ENCODE results near the gene IFIT2. TPM values are rescaled to one million over a fixed set of nuclear protein-coding genes. Genes with fewer than 3 reads are reported as not detected.
"Not testable (repeated sequence)": the region's sequence is repeated elsewhere in the genome, so short reads cannot be mapped to it uniquely, and the experiment has no call there.

Gene IFIT2
- total RNA-seq, 1 donor from 2014 or later = 3.8 TPM

DNA sequence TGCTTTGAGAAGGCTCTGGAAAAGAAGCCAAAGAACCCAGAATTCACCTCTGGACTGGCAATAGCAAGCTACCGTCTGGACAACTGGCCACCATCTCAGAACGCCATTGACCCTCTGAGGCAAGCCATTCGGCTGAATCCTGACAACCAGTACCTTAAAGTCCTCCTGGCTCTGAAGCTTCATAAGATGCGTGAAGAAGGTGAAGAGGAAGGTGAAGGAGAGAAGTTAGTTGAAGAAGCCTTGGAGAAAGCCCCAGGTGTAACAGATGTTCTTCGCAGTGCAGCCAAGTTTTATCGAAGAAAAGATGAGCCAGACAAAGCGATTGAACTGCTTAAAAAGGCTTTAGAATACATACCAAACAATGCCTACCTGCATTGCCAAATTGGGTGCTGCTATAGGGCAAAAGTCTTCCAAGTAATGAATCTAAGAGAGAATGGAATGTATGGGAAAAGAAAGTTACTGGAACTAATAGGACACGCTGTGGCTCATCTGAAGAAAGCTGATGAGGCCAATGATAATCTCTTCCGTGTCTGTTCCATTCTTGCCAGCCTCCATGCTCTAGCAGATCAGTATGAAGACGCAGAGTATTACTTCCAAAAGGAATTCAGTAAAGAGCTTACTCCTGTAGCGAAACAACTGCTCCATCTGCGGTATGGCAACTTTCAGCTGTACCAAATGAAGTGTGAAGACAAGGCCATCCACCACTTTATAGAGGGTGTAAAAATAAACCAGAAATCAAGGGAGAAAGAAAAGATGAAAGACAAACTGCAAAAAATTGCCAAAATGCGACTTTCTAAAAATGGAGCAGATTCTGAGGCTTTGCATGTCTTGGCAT is 4.8 kb downstream of the IFIT2 start:
- no peak for DNase-seq (ENCODE audit: low spot score)

- DNase-seq (ENCODE audit: low spot score) = no peak
These were observed 5.4 kb downstream of the IFIT2 start for GRCh38 chr10:89307269-89307577.

- DNase-seq (ENCODE audit: low spot score) = no peak
These were observed 6.4 kb downstream of the IFIT2 start for GRCh38 chr10:89308266-89308665.

DNA sequence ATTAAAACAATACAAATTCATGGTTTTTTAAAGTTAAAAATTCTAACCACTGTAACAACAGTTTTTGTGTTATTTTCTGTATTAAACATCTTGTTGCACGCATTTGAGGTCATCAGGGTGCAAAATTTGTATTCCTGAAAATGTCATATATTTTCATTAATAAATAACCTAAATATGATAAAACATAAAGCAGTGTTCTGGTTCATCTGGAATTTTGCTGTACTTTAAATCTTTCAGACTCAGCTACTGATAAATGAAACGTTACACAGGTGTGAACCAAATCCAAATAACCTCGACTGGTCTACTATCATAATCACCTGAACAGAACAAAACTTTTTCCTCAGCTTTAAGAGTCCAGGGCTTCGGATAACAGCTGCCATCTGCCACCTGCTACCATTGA is 6.9 kb downstream of the IFIT2 start:
- no peak for DNase-seq (ENCODE audit: low spot score)

- DNase-seq (ENCODE audit: low spot score) = no peak
These were observed 7.6 kb downstream of the IFIT2 start for GRCh38 chr10:89309156-89310055.

DNA sequence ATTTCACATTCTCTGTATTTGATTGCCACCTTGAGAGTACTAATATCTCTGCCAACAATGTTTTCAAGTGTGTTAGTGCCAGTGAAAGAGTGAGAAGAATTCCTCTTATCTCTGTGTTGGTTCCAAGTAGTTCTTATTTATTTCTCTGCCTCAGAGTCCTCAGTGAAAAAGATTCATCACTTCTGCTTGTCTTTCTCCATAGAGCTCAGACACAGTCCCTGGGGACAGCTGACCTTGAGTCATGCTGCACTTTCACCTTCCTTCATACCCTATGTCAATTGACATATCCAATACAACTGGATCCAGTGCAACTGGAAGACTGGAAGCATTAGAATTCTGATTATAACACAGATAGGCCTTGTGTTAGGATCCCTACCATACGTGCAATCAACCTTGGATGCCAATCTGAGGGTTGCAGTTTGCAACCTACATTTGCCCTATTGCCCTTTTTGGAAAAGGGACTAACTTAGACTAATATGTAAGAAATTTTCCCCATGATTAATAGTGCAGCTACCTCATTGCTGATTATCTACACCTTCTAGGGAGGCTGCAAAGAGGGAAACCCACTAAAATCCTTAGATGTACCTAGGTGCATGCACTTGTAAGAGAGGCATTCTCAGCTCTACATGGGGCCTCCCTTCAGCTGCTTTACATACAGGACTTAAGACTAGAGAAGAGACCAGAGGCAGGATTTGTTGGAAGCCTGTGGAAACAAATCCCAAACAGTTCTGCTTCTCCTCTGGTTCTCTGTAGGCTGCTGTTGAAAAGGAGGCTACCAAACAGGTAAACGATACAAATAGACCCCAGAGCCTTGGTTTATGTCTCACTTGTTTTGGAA is 8.4 kb downstream of the IFIT2 start:
- no peak for DNase-seq (ENCODE audit: low spot score)

DNA sequence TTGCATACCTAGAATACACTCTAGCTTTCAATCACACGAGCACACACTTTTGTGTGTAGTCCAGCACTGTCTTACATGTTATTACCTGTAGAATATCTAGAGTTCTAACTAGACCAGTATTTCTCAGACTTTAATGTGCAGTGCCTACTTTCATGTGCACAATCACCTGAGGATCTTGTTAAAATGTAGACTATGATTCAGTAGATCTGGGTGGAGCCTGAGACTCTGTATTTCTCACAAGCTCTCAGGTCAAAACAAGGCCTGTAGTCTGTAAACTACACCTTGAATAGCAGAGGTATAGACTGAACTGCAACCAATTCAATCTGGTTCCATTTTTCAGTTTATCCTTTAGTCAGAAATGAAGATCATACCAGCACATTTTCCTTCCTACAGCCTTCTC is 11.1 kb downstream of the IFIT2 start:
- no peak for DNase-seq (ENCODE audit: low spot score)

DNA sequence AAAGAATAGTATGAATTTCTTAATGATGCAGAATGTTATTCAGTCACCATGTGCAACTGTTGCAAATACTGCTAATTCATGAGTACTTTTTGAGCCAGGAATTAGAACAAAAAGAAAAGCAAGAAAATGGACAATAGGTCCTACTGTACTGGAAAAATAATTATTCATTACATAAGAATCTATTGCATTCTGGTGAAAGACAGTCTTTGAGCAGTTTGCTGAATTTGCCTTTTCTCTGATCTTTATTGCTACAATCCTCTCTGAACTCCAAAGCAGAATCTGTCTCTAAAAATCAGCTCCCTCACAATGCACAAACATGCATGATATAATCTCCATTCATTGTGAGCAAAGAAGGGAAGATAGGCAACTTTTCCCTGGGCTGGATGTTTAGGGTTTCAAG is 12.8 kb downstream of the IFIT2 start:
- no peak for DNase-seq (ENCODE audit: low spot score)

DNA sequence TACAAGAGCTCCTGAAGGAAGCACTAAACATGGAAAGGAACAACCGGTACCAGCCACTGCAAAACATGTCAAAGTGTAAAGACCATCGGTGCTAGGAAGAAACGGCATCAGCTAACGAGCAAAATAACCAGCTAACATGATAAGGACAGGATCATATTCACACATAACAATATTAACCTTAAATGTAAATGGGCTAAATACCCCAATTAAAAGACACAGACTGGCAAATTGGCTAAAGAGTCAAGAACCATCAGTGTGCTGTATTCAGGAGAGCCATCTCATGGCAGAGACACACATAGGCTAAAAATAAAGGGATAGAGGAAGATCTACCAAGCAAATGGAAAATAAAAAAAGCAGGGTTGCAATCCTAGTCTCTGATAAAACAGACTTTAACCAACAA is 16.2 kb downstream of the IFIT2 start:
- not testable (repeated sequence) for DNase-seq (ENCODE audit: low spot score)

- not testable (repeated sequence) for DNase-seq (ENCODE audit: low spot score)
These were observed 23.2 kb downstream of the IFIT2 start for GRCh38 chr10:89325081-89325480.

- not testable (repeated sequence) for DNase-seq (ENCODE audit: low spot score)
These were observed 24.0 kb downstream of the IFIT2 start for GRCh38 chr10:89325856-89326255.

DNA sequence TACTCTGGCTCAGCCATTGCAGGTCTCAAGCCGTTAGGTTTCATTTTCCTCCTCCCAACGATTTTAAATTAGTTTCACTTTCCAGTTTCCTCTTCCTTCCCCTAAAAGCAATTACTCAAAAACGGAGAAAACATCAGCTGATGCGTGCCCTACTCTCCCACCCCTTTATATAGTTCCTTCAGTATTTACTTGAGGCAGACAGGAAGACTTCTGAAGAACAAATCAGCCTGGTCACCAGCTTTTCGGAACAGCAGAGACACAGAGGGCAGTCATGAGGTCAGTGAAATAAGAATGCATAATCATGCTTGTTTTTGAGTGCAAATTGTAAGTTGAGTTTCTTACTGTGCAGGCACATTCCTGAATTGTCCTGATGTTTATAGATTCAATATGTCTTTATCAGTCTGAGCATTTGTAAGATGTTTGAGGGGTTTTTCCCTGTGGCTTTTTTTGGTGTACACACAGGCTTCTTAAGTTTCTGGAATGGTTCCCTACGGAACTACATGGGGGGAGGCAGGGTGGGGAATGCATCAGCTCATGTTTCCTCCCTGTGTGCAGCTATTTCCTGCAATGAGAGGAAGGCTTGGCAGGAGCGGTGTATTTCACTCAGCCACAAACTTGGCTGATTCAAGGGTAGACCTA is 26.1 kb downstream of the IFIT2 start, which contains the start of gene IFIT3:
IFIT3 (plus strand) TSS at position 195 of the 639 bp plus-strand sequence; CDS start at position 272, 77 bp downstream.
- no peak for DNase-seq (ENCODE audit: low spot score)

- DNase-seq (ENCODE audit: low spot score) = no peak
These were observed 27.3 kb downstream of the IFIT2 start for GRCh38 chr10:89329151-89329550.

GRCh38 chr10:89330014-89330413 is 28.2 kb downstream of the IFIT2 start:
- DNase-seq (ENCODE audit: low spot score) = not testable (repeated sequence)

GRCh38 chr10:89330537-89331212 is 28.8 kb downstream of the IFIT2 start:
- no peak for DNase-seq (ENCODE audit: low spot score)

GRCh38 chr10:89331487-89332122 is 29.8 kb downstream of the IFIT2 start:
- DNase-seq (ENCODE audit: low spot score) = not testable (repeated sequence)

- DNase-seq (ENCODE audit: low spot score) = no peak
These were observed 30.3 kb downstream of the IFIT2 start for GRCh38 chr10:89332123-89332633.

DNA sequence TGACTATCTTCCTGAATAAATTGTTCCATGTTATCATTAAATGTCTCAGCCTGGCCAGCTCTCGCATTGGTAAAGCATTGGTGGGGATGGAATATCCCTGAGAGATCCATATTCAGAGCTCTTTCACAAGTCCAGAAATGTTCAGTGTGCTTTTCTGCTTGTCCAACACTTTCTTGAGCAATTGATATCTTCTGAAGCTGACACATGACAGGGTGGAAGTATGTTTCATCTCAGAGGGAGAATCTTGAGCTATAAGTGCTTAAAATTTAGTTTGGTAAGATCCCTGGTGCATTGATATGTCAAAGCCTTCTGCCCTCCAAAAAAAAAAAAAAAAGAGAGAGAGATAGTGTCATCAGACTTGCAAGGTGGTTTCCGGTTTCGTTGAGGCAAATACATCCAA is 33.4 kb downstream of the IFIT2 start:
- DNase-seq (ENCODE audit: low spot score) = no peak

- DNase-seq (ENCODE audit: low spot score) = no peak
These were observed 34.4 kb downstream of the IFIT2 start for GRCh38 chr10:89336241-89336640.

GRCh38 chr10:89337484-89337883 is 35.6 kb downstream of the IFIT2 start:
- DNase-seq (ENCODE audit: low spot score) = no peak
